Measurements from ENCODE around the gene LCE2B.

Gene LCE2B

GRCh38 chr1:152699746-152700145 lies 13.8 kb downstream of the LCE2B start:
- TF ChIP-seq CTCF (IDR thresholded peaks at IDR 0.05; ENCODE audit: insufficient read depth, low read length, poor library complexity, severe bottlenecking), result no peak
- Histone ChIP-seq H3K36me3 (ENCODE audit: control insufficient read depth, insufficient read depth, low read length) (no peaks in the 10 kb centered on the region), H3K27me3 (replicated peaks; ENCODE audit: control insufficient read depth, insufficient read depth, low read length) (no peaks in the 10 kb centered on the region; the same call in 1 of the 2 replicates), H3K4me3 (replicated peaks; ENCODE audit: low read depth, low read length) (no peak overlapping the region)
- no peak for DNase-seq (ENCODE audit: extremely low read depth, insufficient read length)

GRCh38 chr1:152707860-152708259 lies 21.9 kb downstream of the LCE2B start, which contains the start of gene LCE4A:
LCE4A (plus strand) TSS chr1:152708160; CDS start chr1:152709076, 916 bp downstream.
- Histone ChIP-seq H3K27me3 (replicated peaks; ENCODE audit: control insufficient read depth, insufficient read depth, low read length) (no peaks in the 10 kb centered on the region), H3K36me3 (ENCODE audit: control insufficient read depth, insufficient read depth, low read length) (no peaks in the 10 kb centered on the region), H3K4me3 (replicated peaks; ENCODE audit: low read depth, low read length) (no peak within 1 kb of the TSS)
- TF ChIP-seq CTCF (IDR thresholded peaks at IDR 0.05; ENCODE audit: insufficient read depth, low read length, poor library complexity, severe bottlenecking), result no peak
- DNase-seq (ENCODE audit: extremely low read depth, insufficient read length), result no peak

- Histone ChIP-seq H3K4me3 (replicated peaks; ENCODE audit: low read depth, low read length) (no peak overlapping the region), H3K27me3 (replicated peaks; ENCODE audit: control insufficient read depth, insufficient read depth, low read length) (no peaks in the 10 kb centered on the region; the same call in 1 of the 2 replicates), H3K36me3 (ENCODE audit: control insufficient read depth, insufficient read depth, low read length) (no peaks in the 10 kb centered on the region)
- no peak for TF ChIP-seq CTCF (IDR thresholded peaks at IDR 0.05; ENCODE audit: insufficient read depth, low read length, poor library complexity, severe bottlenecking)
- DNase-seq (ENCODE audit: extremely low read depth, insufficient read length), result no peak
Measured at GRCh38 chr1:152718238-152718637, 32.3 kb downstream of the LCE2B start.

- DNase-seq (ENCODE audit: extremely low read depth, insufficient read length), result no peak
Measured at GRCh38 chr1:152725261-152725660, 39.3 kb downstream of the LCE2B start.

GRCh38 chr1:152728986-152729385 lies 43.1 kb downstream of the LCE2B start:
- Histone ChIP-seq H3K4me3 (replicated peaks; ENCODE audit: low read depth, low read length) (no peak overlapping the region), H3K36me3 (ENCODE audit: control insufficient read depth, insufficient read depth, low read length) (no peaks in the 10 kb centered on the region), H3K27me3 (replicated peaks; ENCODE audit: control insufficient read depth, insufficient read depth, low read length) (no peaks in the 10 kb centered on the region; the same call in 1 of the 2 replicates)
- no peak for DNase-seq (ENCODE audit: extremely low read depth, insufficient read length)
- no peak for TF ChIP-seq CTCF (IDR thresholded peaks at IDR 0.05; ENCODE audit: insufficient read depth, low read length, poor library complexity, severe bottlenecking)

More at GRCh38 chr1:152725261-152725660, 39.3 kb downstream of the LCE2B start:
- no peak overlapping the region for H3K4me3 ChIP-seq (replicated peaks; ENCODE audit: low read depth, low read length)
- TF ChIP-seq CTCF (IDR thresholded peaks at IDR 0.05; ENCODE audit: insufficient read depth, low read length, poor library complexity, severe bottlenecking), result no peak
- H3K27me3 ChIP-seq (replicated peaks; ENCODE audit: control insufficient read depth, insufficient read depth, low read length), result no peaks in the 10 kb centered on the region; the same call in 1 of the 2 replicates
- no peaks in the 10 kb centered on the region for H3K36me3 ChIP-seq (ENCODE audit: control insufficient read depth, insufficient read depth, low read length)

- Histone ChIP-seq H3K4me3 (replicated peaks; ENCODE audit: low read depth, low read length) (no peak overlapping the region), H3K27me3 (replicated peaks; ENCODE audit: control insufficient read depth, insufficient read depth, low read length) (no peaks in the 10 kb centered on the region), H3K36me3 (ENCODE audit: control insufficient read depth, insufficient read depth, low read length) (no peaks in the 10 kb centered on the region)
- TF ChIP-seq CTCF (IDR thresholded peaks at IDR 0.05; ENCODE audit: insufficient read depth, low read length, poor library complexity, severe bottlenecking), result peak; percentile 52
- no peak for DNase-seq (ENCODE audit: extremely low read depth, insufficient read length)
Measured at GRCh38 chr1:152735648-152736047, 49.7 kb downstream of the LCE2B start.
